HG03520 (cell line): ENCODE measurements around the gene EXOG.

Experiments
- ATAC-seq: cut with Tn5 transposase; IDR thresholded peaks from one replicate; pipeline ENCODE4 v1.9.1; 2021; ENCODE audit warnings: mild to moderate bottlenecking, moderate library complexity; ENCODE audit not compliant: unreplicated experiment

Gene EXOG

DNA sequence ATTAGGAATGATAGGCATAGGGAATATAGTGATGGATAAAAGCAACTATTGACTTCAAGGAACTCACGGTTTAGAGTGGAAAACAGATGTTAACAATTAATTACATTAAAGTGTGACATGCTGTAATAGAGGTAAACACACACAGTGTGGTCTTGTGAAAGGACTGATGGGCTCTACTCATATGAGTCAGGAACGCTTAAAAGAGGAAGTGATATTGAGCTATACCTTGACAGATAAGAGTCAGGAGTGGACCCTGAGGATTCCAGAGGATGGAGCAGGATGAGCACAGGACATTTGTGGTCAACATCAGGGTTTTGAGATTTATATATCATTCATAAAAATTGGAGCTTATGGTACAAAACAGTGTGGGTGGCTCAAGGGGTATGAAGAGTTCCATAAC lies 11.0 kb downstream of the EXOG start:
- ATAC-seq = peak; percentile 97

- no peak for ATAC-seq
These were observed 13.6 kb downstream of the EXOG start for GRCh38 chr3:38509732-38510131.

- ATAC-seq = no peak
These were observed 14.5 kb downstream of the EXOG start for GRCh38 chr3:38510631-38511030.

GRCh38 chr3:38511546-38511945 lies 15.4 kb downstream of the EXOG start:
- no peak for ATAC-seq

GRCh38 chr3:38515367-38515766 lies 19.2 kb downstream of the EXOG start:
- no peak for ATAC-seq

DNA sequence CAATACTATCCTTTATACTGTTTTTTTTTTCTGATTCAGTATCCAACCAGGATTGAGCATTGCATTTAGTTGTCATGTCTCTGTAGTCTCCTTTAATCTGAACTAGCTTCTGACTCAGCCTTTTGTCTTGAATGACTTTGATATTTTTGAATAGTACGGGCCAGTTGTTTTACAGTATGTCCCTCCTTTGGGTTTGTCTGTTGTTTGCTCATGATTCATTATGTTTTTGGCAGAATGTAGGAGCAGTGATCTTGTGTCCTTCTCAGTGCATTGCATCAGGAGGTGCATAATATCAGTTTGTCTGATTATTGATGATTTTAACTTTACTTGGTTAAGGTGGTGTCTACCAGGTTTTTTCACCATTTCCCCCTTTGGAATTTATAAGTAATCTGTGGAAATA lies 20.5 kb downstream of the EXOG start:
- ATAC-seq = no peak

GRCh38 chr3:38519000-38519399 lies 22.9 kb downstream of the EXOG start:
- ATAC-seq = no peak

- no peak for ATAC-seq
These were observed 23.5 kb downstream of the EXOG start for GRCh38 chr3:38519651-38520050.

DNA sequence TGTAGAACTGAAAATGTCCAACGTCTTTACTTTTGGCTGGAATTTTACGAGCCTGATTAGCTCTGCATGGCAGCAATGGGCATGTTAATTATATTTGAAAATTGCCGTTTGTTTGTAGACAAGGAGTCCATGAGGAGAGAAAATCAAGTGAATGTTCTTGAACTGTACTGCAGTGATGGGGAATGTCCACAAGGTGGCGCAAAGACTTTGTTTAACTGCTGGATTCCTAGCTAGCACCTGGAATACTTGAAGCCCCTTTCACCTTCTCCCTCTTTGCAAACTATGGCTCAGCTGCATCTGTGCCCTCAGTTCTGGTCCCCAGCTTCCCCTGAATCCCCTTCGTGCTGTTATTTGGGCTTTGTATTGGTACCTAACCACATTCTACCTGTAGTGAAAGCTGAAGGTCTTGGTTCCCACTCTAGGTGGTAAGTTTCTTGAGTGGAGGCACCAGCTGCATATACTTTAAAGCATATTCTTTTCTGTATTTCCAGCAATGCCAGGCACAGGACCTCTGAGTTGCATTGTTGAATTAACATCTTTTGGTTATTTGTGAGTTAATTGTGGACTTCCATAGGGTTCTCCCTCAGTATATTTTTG lies 25.3 kb downstream of the EXOG start:
- no peak for ATAC-seq

DNA sequence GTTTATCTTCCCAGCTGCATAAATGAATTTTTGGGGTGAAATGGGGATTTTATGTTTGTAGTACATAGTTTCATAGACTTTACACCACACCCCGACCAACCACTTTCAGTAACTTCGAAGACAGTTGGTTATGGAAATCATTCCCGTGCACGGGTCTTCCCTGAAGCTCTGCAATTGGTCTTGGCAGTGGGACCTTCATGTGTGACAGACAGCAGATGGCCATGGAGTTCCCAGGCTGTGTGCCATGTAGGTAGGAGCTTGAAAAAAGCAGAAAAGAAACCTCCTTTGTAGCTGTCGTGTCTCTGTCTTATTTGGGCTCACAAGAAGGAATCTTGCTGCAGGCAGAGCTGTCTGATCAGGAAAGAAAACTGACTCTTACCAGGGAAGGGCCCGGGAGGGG lies 25.9 kb downstream of the EXOG start:
- ATAC-seq = no peak

DNA sequence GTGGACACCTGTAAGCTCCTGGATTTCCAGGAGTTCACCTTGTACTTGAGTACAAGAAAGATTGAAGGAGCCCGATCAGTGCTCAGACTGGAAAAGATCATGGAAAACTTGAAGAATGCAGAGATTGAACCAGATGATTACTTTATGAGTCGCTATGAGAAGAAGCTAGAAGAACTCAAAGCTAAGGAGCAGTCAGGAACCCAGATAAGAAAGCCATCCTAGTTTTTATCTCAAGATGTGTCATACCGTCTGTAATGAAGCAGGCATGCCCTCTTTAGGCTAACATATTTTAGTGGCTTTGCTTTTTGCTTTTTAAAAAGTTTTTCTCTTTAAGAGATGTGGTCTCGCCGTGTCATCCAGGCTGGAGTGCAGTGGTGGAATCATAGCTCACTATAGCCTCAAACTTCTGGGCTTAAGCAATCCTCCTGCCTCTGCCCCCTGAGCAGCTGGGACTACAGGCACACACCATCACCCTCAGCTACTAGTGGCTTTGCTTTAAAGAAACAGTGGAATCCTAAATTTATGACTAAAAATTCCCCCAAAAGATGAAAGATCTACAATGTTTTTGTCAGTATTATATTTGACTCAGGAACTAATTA lies 28.1 kb downstream of the EXOG start:
- ATAC-seq = no peak

GRCh38 chr3:38526792-38527191 lies 30.7 kb downstream of the EXOG start:
- ATAC-seq = no peak

- no peak for ATAC-seq
These were observed 32.3 kb downstream of the EXOG start for GRCh38 chr3:38528457-38528856.

DNA sequence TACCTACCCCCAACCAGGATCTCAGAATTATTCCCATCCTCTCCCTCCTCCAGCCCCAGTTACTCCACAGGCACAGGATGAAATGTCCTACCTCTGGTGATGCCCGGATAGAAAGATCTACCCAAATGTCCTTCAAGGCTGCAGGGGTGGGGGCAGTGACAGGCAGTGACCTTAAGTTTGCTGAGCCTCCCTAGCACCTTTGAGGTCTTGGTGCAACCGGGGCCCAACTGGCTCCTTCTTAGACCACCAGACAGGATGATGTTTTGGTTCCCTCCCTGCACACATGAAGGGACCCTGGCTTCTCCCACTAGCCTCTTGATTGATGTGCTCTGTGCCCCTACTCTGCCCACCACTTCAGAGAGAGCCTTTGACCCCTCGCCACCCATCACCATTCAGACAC lies 36.4 kb downstream of the EXOG start:
- ATAC-seq = no peak

DNA sequence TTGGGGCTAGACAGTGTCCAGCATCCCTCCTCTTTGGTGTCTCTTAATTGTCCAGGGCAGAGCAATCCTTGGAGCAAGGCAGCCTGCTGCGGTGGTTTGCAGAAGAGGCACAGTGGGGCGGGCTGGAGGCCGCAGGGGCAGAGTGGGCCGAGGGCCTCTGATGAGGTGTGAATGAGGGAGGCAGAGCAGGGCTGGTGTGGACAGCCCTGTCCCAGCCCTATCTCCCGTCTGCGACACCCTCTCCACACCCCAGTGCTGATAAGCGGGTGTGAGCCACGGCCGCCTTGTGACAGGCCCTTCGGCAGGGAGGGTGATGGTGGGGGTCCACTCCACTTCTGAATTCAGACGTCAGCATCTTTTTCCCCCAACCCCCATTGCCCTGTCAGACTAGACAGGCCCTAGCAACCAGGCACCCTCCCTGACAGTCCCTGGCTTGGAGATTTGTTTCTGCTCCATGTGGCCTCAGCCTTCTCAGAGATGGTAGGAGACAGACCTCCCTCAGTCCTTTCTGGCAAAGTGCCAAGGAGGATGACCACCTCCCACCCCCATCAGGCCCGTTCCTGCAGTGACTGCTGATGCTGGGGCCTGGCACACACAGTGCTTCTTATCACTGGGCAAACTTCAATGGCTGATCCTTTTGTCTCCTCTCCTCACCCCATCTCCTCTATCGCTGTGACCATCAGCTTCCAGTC lies 37.3 kb downstream of the EXOG start:
- ATAC-seq = no peak

GRCh38 chr3:38534180-38534579 lies 38.0 kb downstream of the EXOG start:
- ATAC-seq = no peak

DNA sequence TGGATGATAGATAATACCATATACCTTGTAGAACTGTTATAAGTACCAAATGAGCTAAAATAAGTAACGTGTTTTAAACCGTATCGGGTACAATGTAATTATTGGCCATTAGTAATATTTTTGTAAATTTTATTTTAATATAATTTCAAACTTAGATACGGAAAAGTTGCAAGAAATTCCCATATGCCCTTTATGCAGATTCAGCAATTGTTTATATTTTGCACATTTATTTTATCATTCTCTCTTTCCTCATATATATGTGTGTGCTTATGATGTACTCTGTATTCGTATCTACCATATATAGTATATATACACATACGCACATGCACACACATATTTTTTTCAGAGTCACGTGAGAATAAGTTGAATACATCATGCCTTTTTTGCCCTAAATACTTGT lies 38.5 kb downstream of the EXOG start:
- no peak for ATAC-seq

DNA sequence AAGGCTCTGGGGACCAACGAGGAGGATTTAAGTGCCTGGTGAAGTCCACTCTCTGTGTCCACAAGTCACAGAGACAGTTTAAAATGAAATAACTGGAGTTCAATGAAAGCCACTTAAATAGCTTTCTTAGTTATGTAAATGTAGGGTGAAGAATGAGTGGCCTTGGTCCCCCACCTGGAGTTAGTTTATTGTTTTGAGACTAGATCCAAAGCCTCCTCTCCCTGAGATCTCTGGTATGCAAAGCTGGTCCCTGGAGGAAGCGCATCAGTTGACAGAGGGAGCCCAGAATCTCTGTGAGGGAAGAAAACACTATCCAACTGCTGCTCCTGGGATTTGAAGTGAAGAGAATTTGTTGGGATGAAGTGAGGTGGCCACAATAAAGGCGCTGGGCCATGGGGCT lies 40.5 kb downstream of the EXOG start:
- ATAC-seq = no peak

DNA sequence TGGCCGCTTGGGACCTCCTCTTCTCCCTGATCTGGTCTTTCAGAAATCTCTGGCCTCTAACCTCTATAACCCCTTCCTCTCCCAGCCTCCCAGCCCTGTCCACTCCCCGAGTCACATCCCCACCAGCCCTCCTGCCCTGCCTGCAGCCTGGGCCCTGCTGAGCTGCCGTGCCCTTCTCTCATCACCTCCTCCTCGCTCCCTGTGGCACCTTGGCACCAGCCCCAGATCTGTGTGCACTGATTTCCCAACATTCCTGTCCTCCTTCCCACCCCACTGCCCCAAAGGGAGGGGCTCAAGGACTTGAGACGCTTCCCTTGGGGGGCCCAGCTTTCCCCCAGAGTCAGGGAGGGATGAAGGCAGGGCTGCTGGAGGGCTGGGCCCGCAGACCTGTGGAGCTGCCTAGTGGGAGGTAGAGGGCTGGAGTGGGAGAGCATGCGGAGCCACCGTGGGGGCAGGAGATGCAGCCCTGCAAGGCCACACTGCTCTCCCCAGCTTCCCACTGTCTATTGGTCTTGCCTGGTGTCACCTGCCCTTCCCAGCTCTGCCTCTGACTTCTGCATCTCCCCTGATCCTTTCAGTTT lies 42.7 kb downstream of the EXOG start:
- no peak for ATAC-seq

- ATAC-seq = no peak
These were observed 45.7 kb downstream of the EXOG start for GRCh38 chr3:38541806-38542205.

DNA sequence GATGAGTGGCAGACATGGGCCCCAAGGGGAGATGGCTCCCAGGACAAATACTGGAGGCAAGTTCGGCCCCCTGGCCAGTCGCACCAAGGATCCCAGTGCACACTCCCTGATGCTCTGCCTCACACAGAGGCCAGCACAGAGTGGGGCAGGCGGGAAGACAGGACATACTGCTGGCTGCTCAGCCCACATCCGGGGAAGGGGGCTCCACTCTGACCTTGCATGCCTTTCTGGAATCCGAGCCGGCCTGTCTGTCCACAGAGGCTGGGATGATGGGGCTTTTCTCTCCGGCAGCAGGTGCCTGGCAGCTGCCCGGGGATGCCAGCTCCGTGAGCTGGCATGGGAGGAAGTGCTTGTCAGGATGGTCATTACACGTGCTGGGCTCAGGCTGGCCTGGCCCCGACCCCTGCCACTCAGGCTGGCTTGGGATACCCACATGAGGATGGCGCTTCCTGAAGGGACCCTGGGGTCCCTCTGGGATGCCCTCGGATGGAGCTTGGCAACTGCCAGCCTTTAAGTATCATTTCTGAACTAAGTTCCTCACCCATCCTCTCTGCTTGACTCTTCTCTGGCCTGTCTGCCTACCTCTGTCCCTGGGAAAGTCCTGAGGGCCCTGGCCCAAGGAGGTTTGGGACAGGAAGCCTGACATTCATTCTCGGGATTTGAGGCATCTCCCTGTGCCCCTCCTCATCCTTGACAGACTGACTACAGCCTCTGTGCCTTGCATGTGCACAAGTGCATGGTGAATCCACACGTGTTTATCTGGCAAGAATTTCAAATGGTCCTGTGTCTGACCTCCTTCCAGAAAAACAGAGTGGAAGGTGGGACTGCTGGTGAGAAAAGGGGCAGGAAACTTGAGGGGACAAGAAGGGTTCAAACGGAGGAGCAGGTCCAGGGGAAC lies 46.5 kb downstream of the EXOG start:
- ATAC-seq = no peak
